ENCODE results near the gene HYAL1.

Gene HYAL1

DNA sequence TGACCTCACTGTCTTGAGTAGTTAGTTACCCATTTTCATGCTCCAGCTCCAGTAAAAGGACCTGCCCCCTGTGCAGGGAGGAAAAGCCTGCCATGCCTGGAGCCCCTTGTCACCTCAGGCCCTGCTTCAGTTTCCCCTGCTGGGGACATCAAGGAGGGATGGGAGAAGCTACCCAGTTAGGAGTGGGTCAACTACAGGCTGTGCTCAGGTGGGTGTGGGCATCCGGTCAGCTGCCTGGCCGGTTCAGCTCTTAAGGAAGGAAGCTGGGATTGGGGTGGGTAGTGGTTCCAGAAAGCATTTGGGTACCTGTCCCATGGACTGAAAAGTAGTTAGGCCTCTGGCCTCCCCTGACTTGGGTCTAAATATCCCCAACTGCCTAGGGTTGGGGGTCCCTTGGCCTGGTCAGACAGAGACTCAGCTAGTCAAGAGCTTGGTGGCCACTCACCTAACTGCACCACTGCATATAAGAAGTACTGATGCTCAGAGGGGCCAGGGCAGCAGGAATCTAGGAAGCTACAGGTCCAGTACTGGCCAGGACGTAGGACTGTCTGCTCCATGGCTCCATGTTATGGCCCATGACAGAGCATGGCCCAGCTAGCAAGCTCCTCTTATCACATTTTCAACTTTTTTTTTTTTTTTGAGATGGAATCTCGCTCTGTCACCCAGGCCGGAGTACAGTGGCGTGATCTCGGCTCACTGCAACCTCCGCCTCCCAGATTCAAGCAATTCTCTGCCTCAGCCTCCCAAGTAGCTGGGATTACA is 23.9 kb downstream of the HYAL1 start:
- DNase-seq (ENCODE audit: low read depth): no peak
- H3K4me3 ChIP-seq (ENCODE audit: low read length): no peak overlapping the region

DNA sequence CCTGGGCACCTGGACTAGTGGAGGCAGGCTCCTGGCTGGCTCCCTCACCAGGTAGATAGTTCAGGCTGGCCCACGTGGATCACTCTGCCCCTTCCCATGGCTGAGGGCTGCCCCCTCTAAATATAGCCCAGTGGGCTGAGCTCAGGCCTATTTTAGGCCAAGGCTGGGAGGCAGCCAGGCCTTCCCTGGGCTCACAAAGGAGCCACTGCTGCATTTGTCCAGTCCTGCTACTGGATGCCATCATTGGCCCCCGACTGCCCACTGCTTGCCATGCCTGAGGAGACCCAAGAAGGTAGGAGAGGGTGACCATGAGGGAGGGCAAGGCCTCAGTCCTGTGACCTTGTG is 24.5 kb downstream of the HYAL1 start, which contains the start of gene LSMEM2:
Gene LSMEM2 (plus strand): TSS at position 208 of the 345 bp plus-strand sequence. CDS start 27 bp downstream, at position 235.
- H3K4me3 ChIP-seq (ENCODE audit: low read length): no peak within 1 kb of the TSS
- DNase-seq (ENCODE audit: low read depth): no peak
- TF ChIP-seq CTCF (conservative IDR thresholded peaks at IDR 0.05; ENCODE audit: low read depth, low read length): no peak

More for the DNA sequence above, 23.9 kb downstream of the HYAL1 start:
- TF ChIP-seq CTCF (conservative IDR thresholded peaks at IDR 0.05; ENCODE audit: low read depth, low read length): no peak

DNA sequence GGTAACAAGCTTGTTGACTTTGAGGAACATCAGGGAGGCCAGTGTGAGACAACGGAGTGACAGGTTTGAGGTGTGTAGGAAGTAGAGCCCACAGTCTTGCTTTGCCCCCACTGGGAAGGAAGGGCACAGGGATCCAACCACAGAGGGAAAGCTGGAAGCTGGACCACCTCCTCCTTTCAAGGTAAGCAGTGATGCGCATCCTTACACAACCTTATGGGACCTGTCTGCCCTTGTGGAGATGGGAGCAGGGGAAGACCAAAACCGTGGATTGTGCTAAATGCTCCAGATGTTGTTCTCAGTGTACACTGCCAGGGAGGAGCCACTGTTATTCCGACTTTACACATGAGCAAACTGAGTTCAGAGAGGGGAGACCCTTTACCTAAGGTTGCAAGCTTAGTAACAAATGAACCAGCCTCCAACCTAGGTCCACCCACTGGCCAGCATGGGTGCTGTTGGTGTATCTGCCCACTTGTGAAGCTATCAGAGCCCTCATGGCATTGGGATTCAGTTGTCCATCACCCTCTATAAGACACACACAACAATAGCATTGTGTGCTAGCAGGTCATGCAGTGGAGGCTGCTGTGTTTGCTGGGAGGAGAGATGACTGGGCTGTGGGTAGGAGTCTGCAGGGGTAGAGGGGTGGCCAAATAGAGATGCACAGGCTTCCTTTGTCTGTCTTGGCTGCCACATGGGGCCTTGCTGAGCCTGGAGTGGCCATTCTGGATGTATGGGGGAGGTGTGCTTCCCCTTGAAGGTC is 25.1 kb downstream of the HYAL1 start:
- no peak for DNase-seq (ENCODE audit: low read depth)
- H3K4me3 ChIP-seq (ENCODE audit: low read length): no peak overlapping the region
- TF ChIP-seq CTCF (conservative IDR thresholded peaks at IDR 0.05; ENCODE audit: low read depth, low read length): no peak

- H3K4me3 ChIP-seq (ENCODE audit: low read length): no peak overlapping the region
- no peak for DNase-seq (ENCODE audit: low read depth)
- TF ChIP-seq CTCF (conservative IDR thresholded peaks at IDR 0.05; ENCODE audit: low read depth, low read length): no peak
Measured at GRCh38 chr3:50276762-50277101, 26.6 kb downstream of the HYAL1 start.

DNA sequence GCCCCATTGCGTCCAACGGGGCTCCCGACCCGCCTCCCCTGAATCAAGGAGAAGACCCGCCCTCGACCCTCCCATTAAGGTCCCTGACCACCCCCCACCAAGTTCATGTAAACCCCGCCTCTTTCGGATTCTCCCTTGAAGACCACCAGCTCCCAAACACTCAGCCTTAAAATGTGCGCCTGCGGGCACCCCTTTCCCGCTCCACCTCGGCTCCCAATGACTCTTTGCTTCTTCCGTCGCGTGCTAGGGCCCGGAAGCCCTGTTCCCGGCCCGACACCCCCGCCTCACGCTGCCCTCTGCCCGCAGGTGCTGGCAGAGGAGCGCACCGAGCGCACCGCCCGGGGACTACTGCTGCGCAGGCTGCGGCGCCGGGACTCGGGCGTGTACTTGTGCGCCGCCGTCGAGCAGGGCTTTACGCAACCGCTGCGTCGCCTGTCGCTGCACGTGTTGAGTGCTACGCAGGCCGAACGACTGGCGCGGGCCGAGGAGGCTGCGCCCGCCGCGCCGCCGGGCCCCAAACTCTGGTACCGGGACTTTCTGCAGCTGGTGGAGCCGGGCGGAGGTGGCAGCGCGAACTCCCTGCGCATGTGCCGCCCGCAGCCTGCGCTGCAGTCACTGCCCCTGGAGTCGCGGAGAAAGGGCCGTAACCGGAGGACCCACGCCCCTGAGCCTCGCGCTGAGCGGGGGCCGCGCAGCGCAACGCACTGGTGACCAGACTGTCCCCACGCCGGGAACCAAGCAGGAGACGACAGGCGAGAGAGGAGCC is 27.2 kb downstream of the HYAL1 start:
- TF ChIP-seq CTCF (conservative IDR thresholded peaks at IDR 0.05; ENCODE audit: low read depth, low read length): no peak
- no peak overlapping the region for H3K4me3 ChIP-seq (ENCODE audit: low read length)
- no peak for DNase-seq (ENCODE audit: low read depth)

DNA sequence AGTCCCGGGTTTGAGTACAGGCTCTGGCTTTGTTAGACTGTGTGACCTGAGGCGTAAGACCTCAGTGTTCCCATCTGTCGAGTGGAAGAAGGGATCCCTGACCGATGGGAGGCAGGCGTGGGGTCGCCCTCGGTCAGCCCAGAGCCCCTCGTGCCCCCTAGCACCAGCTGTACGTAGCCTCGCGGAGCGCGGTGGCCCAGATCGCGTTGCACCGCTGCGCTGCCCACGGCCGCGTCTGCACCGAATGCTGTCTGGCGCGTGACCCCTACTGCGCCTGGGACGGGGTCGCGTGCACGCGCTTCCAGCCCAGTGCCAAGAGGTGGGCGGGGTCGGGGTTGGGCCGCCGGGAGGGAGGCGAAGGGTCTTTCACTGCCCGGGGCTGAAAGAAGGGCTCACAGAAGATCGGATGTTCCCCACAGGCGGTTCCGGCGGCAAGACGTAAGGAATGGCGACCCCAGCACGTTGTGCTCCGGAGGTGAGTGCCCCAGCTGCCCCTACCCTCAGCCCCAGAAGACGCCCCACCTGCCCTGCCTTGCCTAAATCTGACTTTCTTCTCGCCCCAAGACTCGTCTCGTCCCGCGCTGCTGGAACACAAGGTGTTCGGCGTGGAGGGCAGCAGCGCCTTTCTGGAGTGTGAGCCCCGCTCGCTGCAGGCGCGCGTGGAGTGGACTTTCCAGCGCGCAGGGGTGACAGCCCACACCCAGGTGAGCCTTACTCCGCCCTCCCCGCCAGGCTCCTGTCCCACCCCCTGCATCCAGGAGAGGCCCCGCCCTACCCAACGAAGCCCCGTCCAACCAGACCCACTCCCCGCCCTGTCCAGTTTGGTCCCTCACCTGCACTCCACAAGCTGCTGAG is 28.0 kb downstream of the HYAL1 start:
- no peak for DNase-seq (ENCODE audit: low read depth)
- TF ChIP-seq CTCF (conservative IDR thresholded peaks at IDR 0.05; ENCODE audit: low read depth, low read length): no peak
- no peak overlapping the region for H3K4me3 ChIP-seq (ENCODE audit: low read length)
